SU-DHL-6 (cell line): ENCODE results near the gene TMEM198.

Source experiments
- EZH2phosphoT487 ChIP-seq: fragments of 200-600 bp; sonication (generic), shearing (Covaris generic); conservative IDR thresholded peaks from 2 replicates; pipeline ENCODE4 v1.6.1; 2018; ENCODE audit warnings: mild to moderate bottlenecking, antibody characterized with exemption, low read length, moderate library complexity, mixed read lengths
- TF ChIP-seq, protein P1 (sequence below): fragments of 200-600 bp; sonication (generic); IDR thresholded peaks from one replicate; pipeline ENCODE4 v1.5.1; 2017; ENCODE audit warnings: antibody characterized with exemption, mild to moderate bottlenecking, low read length, moderate library complexity; ENCODE audit not compliant: insufficient read depth, poor library complexity, severe bottlenecking

DNA sequence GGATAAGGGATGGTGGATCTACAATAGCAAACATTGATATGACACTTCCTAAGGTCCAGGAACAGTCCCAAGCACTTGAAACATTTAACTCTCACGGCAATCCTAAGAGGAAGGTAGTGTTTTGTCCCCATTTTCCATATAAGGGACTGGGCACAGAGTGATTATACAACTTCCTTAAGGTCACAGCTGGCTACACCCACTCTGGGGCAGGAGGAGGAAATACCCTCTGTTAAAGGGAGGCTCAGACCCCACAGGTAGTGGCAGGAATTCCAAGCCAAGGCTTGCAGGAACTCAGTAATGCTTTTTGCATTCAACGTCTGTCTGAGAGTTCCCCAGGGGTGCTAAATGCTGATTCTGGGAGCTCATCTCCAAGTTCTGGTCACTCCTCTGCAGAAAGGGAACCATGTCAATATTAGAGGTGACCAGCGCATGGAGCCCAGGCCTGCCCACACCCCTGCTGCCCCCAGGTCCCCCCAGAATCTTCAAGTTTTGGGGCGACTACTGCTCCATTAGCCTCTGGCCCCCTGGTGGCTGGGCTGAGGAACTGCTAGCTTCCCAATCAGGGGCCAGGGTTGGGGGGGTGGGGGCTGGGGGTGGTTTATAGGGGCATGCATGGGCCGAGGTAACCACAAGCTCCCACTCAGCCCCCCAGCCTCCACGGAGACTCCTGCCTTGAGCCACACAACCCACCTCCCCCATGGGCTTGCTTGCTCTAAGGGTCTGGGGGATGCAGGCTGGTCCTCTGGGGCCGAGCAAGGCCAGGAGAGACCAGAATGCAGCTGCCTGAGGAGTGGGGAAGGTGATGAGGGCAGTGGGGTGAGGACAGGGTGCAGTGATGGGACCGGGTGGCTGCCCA is 16.4 kb downstream of the TMEM198 start:
- TF ChIP-seq, protein P1, sequence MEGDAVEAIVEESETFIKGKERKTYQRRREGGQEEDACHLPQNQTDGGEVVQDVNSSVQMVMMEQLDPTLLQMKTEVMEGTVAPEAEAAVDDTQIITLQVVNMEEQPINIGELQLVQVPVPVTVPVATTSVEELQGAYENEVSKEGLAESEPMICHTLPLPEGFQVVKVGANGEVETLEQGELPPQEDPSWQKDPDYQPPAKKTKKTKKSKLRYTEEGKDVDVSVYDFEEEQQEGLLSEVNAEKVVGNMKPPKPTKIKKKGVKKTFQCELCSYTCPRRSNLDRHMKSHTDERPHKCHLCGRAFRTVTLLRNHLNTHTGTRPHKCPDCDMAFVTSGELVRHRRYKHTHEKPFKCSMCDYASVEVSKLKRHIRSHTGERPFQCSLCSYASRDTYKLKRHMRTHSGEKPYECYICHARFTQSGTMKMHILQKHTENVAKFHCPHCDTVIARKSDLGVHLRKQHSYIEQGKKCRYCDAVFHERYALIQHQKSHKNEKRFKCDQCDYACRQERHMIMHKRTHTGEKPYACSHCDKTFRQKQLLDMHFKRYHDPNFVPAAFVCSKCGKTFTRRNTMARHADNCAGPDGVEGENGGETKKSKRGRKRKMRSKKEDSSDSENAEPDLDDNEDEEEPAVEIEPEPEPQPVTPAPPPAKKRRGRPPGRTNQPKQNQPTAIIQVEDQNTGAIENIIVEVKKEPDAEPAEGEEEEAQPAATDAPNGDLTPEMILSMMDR, result peak; percentile 45
- no peak for TF ChIP-seq EZH2phosphoT487
